GM18520 (cell line): ENCODE measurements around the gene KIF25.
"Not testable (repeated sequence)": the region's sequence is repeated elsewhere in the genome, so short reads cannot be mapped to it uniquely, and the experiment has no call there.

Source experiments
- ATAC-seq: cut with Tn5 transposase; IDR thresholded peaks from one replicate; pipeline ENCODE4 v1.9.1; 2021; ENCODE audit not compliant: unreplicated experiment

The KIF25 gene

DNA sequence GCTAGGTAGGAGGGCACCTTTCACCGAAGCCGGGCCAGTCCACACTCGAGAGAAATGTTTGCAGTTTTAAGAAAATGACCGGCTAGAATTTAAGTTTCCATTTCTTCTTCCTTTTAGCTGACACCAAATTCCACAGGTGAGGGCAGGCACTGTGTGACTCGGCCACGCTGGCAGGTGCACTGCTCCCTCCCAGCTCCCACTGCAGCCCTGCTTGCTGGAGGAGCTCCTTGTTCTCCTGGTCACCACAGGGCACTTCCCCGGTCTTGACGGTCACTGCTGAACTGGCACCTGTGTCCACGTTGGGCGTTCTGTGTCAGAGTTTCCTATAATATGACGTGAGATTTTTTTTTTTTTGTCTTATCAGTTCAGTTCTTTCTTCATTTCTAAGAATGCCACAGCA, 3.6 kb upstream of the KIF25 start:
- ATAC-seq: no peak

DNA sequence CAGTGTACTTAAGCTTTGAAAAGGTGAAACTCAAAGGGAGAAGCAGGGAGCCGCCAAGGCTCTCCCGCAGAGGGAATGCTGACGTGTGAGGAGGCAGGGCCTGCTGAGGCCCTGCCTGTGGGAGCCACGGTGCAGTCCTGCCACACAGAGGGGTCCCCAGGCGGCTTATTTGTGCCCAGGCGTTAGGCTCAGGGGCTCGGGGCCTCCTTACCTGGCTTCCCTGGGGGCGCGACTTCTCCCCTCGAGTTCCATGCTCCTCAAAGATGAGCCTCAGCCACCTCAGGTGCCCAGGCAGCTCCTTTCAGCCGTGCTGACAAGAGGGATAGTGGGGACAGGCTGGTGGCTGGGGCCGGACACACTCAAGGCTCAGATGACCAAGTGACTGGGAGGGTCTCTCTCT, 2.2 kb upstream of the KIF25 start:
- no peak for ATAC-seq

DNA sequence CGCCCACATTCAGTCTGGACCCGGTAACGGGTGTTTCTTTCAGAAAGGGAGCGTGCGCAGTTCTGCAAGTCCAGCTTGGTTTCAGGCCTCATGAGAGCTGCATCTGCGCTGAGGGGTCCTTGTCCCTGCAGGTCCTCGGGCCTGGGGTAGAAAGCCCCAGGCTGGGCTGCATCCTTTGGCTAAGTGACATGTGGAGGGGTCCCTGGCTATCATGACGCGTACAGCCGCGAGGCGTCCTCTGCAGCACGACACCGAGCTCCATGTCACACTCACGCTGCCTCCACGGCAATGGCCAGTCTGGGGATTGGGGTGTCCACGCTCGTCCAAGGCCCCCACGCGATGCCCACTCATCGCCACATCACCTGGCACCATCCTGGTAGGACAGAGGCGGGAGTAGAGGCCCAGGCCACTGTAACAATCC, 1.7 kb upstream of the KIF25 start:
- no peak for ATAC-seq

DNA sequence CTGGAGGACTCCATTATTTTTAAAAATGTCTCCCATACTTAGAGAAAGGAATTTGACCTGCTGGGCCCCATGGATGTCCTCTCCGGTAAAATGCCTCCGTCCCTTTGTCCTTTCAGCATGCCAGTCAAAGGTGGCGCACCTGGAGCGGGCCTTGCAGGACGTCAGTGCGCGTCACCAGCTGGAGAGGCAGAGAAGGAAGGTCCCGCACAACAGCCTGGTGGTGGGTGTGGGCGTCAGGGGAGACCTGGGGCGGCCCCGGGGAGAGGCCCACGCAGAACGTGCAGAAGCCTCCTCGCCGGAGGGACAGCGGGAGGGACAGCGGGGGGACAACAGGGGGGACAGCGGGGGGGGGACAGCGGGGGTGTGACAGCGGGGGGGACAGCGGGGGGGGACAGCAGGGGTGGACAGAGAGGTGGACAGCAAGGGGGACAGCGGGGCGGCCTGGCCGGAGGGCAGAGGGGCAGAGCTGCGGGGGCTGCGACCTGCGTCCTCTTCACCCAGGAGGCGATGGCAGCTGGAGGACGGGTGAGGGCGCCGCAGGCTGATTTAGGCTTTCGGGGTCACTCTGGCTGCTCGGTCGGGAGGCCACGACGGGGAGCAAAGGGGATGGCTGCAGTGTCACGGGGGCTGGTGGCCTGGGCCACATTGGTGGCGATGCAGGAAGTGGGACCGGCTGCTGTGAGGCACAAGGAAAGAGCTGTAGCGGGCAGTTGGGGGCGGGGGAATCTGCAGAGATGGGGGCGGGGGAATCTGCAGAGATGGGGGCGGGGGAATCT, 859 bp upstream of the KIF25 start:
- ATAC-seq: no peak

DNA sequence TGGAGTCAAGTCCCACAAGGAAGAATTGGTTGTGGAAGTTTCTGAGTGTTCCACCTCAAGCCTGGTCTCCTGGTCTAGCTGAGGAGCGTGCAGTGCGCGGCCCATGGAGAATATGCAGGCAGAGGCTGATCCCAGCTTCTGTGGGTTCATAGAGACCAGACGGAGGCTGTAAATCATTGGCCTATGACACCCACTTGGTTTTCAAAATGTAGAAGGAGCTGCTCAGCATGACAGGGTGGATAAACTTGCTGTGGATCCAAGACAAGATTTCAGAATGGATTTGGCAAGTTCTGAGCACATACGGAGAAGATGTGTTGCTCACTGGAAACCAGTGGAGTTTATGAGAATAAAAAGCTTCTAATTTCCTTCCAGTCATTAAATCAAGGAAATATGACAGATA, 744 bp downstream of the KIF25 start:
- ATAC-seq: no peak

DNA sequence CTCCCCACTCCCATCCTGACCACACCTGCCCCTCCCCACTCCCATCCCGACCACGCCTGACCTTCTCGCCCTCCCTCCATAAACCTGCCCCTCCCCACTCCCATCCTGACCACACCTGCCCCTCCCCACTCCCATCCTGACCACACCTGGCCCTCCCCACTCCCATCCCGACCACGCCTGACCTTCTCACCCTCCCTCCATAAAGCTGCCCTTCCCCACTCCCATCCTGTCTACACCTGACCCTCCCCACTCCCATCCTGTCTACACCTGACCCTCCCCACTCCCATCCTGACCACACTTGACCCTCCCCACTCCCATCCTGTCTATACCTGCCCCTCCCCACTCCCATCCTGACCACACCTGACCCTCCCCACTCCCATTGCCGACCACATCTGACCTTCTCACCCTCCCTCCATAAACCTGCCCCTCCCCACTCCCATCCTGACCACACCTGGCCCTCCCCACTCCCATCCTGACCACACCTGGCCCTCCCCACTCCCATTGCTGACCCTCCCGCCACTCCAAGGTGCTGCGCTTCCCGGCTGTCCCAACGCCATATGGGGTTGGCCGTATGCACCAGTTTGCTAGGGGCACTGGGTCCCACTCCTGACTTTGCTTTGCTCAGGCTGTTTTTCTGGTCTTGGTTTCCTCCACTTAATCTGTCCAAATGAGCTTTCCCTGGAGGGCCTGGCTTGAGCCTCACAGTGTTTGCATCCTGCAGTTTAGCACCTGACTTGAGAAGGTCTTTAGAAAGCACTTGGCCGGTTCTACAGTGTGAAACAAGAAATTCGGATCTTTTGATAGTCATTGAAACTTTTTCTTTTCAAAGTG, 2.9 kb downstream of the KIF25 start:
- ATAC-seq: no peak

DNA sequence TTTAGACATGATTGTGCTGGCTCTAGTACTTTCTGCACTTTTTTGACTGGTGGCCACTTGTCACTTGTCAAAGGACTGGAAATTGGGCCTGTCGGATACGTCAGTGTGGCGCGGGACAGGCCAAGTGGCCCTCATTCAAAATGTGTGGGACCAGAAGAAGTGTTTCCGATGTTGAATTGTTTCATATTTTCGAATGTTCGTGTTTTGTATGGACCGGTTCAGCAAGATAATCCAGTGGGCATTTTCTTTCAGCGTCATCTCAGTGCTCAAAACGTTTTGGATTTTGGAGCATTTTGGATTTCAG, 3.5 kb downstream of the KIF25 start:
- no peak for ATAC-seq

DNA sequence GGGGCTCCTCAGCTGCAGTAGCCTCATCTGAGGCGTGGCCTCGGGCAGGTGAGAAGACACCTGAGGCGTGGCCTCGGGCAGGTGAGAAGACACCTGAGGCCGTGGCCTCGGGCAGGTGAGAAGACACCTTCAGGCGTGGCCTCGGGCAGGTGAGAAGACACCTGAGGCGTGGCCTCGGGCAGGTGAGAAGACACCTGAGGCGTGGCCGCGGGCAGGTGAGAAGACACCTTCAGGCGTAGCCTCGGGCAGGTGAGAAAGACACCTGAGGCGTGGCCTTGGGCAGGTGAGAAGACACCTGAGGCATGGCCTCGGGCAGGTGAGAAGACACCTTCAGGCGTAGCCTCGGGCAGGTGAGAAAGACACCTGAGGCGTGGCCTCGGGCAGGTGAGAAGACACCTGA, 4.0 kb downstream of the KIF25 start:
- ATAC-seq: not testable (repeated sequence)

DNA sequence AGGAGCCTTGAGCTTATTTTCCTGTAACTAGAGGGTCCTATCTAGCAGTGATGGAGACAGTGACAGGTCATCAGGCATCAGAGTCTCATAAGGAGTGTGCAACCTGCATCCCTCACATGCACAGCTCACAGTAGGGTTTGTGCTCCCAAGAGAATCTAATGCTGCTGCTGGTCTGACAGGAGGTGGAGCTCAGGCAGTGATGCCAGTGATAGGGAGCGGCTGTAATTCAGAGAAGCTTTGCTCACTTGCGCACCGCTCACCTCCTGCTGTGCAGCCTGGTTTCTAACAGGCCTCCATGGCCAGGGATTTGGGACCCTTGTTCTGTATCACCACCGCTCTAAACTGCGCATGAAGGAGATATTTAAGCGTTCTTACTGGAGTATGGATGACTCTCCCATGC, 5.3 kb downstream of the KIF25 start:
- ATAC-seq: no peak

DNA sequence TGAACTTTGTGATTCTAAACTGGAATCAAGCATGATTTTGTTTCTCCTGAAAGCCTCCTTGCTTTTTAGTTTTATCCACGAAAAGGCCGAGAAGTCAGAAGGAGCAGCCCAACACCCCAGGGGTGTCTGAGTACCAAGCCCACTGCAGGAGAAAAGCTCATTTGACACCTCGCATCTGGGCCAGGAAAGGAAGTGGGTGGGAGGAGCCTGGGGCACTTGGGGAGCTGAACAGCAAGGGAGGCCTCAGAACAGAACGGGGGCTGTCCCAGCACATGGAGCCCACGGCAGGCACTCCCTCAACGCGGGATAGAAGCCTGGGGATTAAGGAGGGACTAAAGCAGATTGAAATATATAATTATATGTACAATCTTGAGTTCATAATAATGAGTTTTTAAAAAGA, 6.6 kb downstream of the KIF25 start:
- ATAC-seq: no peak

DNA sequence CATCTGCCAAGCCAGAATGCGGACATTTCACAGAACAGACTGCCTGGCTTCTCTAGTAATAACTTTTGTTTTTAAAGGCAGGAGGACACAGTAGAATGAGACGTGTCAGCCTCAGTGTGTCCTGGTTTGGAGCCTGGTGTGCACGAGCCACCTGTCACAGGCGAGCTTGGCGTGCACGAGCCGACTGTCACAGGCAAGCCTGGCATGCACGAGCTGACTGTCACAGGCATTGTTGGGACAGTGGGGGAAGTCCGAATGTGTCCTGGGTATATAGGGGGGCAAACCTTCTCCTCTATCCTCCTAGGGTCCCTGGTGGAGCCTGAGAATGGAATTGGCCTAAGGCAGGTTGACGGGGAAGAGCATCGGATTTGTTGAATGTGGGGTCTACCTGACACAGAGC, 7.5 kb downstream of the KIF25 start:
- no peak for ATAC-seq

DNA sequence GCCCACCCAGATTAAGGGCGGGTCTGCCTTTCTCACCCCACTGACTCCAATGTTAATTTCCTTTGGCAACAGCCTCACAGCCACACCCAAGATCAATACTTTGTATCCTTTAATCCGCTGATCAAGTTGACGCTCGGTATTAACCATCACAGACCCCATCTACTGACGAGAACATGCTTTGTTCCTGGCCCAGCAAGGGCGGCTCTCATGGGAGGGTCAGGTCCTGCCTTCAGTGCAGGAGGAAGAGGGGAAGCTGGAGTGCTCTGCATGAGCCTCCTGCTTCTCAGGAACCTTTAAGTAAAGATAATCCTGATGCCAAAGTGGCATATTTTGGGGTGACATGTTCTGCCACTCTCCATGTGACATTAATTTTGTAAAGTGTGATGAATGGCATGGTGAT, 8.3 kb downstream of the KIF25 start:
- no peak for ATAC-seq

DNA sequence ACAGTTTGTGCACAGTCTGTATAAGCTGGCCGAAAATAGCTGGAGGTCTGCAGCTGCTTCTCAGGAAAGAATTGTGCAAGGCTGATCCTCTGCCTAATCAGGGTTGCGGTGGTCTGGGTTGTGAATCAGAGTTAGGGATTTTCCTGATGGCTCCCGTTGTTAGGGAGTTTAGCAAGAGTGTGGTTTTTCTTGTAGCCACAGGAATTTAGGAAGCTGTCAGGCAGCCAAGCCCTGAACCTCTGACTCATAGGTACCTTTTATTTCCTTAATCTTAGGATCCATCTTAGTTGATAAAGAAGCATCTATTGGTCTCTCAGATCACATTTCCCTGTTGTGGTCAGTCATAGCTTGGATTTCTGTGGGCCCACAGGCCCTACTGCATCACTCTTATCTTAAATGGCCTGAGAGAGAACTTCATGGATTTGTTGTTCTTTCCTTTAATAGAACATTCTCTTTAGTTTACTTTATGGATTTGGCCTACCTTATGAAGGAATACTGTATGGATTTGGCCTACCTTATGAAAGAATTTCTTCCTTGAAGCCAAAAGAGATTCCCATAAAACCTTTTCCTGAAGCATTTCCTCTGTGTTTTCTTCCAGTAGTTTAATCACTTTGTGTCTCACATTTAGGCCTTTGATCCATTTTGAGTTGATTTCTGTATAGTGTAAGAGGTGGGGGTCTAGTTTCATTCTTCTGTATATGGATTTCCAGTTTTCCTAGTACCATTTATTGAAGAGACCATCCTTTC, 10.3 kb downstream of the KIF25 start:
- no peak for ATAC-seq

DNA sequence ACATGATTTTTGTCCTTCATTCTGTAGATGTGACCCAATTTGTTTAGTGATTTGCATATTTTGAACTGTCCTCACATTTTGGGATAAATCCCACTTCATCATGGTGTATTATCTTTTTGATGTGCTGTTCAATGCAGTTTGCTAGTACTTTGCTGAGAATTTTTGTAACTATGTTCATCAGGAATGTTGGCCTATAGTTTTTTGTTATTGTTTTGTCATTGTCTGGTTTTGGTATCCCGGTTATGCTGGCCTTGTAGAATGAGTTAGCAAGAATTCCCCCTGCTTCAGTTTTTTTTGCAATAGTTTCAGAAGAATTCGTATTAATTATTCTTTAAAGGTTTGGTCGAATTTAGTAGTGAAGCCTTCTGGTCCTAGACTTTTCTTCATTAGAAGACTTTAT, 11.9 kb downstream of the KIF25 start:
- no peak for ATAC-seq

DNA sequence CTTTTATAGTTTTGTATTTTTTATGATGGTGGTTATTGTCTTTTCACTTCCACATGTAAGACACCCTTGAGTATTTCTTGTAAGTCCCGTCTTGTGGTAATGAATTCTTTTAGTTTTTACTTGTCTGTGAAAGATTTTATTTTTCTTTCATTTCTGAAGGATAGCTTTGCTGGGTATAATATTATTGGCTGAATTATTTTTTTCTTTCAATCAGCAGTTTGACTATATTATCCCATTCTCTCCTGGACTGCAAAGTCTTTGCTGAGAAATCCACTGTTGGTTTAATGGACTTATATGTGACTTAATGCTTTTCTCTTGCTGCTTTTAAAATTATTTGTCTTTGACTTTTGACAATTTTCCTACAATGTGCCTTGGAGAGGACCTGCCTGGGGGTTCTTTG, 13.8 kb downstream of the KIF25 start:
- ATAC-seq: no peak

DNA sequence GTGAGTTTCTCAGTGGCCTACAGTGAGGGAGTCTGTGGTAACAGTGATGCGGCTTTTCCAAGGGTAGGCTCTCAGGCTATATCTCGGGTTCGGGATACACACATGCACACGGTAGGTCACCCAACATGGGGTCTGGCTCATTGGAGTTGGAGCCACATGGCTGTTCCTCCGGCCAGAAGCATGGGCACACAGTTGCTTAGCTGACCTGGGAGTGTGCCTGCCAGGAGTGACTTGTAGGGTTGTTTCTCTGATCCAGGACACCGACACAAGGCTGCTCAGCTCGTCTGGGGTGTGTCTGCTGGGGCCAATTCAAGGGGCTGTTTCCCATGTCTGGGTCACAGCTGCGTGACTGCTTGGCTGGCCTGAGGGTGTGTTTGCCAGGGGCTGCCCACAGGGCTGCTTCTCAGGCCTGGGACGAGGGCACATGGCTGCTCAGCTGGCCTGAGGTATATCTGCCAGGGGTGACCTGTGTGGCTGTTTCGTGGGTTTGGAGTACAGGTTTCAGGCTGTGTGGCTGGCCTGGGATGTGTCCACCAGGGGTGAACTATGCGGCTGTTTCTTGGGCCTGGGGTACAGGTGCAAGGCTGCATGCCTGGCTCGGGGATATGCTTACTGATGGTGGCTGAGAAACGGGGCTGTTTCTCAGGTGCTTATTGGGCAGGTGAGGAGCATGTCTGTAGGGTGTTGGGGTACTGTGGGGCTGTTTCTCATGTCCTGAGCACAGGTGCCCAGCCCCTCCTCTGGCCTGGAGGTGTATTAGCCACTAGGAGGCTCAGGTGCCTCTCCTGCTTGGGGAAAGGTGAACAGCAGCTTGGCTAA, 15.2 kb downstream of the KIF25 start:
- ATAC-seq: no peak

DNA sequence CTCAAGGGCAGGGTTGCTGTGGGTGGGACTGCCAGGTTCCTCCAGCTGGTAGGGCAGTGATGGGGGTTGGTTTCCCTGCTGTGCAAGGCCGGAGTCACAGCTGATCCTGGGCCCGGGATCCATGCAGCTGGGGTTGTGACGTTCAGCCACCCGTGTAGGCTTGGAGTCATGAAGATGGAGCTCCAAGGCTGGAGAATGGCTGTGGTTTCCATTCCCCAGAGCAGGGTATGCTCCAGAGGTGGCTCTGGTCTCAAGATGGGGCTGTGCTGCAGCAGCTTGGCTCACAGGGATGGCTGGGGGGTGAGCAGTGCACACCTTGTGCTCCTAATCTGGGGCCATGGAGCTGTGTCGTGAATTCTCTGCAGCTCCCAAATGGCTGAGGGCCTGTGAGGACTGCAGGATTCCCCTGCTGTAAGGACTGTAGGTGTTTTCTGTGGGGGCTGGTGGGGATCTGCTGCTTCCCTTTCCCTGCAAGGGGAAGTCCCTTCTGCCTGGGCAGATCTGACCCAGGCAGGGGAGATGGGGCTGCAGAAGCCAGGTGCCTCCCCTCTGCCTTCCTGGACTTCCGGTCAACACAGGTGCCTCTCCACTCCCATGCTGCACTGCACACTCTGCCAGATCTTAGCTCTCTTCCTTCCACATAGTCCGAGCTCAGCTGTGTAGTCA, 15.9 kb downstream of the KIF25 start:
- ATAC-seq: no peak

DNA sequence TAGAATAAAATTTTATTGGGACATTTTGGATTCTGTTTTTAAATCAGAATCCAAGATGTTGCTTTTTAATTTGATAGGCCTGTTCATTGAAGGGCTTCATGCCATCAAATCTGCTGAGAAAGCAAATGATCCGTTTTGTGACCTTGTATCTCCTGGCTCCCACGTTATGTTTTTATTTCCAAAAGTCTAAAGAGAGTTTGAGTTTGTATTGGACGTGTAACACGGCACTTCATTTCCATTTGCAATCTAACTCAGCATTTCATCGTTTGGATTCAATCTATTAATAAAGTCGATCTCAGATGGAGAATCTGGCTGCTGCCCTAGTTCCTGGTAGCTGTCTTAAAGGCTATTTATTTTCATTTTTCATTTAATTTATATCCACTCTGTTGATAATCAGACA, 17.0 kb downstream of the KIF25 start:
- ATAC-seq: no peak

DNA sequence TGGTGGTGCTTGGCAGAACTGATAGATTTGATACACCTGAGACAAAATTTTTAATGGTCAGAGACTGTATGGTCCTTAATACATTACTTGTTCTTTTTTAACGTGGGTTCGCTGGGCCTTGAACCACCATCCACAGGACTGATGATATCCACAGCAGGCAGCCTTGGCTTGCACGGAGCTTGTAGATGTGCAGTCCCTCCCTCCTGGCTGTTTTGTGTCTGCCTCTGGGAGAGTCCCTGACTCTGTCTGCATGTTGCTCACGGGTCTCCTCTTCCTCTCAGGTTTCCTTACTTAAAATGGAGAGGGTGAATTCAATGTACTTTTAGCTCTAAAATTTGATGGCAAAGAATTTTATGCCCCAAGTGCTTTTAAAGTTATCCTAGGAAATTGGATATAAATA, 17.5 kb downstream of the KIF25 start:
- ATAC-seq: no peak

DNA sequence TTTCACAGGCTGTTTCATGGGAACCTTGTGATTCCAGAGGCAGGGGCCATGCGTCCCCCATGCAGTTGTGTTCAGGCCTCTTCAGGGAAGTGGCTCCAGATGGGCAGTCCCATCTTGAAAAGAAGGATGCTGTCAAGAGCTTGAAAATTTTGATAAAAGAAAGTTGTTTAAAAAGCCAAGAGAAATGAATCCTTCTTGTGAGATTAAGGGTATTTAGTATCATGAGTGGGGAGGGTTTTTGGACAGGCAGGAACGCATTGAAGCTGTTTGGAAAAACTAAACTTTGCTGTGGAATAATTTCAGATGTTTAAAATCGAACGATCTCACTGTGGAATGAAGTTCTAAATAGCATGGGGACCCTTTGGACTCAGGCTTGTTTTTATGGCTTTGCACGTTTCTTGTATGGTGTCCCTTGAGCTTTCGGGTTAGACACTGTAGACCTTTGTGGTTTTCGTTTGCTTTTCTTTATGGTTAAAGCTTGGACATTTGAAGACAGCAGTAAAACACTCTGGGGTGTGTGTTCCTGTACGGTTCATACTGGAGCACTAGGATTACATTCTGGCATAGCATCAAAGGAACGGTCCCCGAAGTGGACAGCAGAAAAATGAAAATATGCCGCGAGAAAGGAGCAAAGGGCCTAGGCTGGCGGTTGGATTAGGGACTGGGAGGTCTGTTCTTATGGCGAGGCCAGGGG, 18.2 kb downstream of the KIF25 start:
- ATAC-seq: no peak
